ENCODE measurements around the gene FAM228A.

Gene FAM228A

DNA sequence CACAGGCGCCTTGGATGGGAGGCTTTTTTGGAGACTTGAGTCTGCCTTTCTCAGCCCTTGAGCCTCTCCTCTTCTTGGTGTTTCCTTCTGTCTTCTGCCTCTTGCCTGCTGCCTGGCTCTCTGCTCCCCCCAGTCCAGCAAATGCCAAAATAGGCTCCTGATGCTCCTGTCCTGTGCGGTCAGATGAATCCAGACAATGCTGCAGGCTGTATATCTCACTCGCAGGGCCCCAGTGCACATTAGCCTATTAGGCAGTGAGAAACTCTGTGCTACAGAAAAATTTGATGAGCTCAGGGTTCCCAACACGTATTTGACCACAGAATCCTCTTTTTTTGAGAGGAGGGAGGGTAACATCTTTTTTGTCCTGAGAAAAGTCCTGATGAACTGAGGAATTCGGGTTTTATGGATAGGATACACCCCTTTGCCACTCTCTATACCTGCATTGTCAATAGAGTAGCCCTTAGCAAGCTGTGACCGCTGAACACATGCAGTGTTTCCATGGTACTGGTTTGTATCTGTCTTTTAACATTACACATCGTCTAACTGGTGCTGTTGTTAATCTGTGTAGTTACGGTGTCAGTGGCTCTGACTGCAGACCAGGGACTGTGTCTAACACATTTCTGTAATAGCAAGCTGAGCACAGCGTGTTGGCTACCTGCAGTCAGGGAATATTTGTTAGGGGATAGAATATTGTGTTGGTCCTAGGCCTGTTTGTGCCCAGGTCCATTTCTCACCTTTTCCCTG lies 50.8 kb downstream of the FAM228A start:
- H3K4me2 ChIP-seq (ENCODE audit: low read length), result no peak overlapping the region
- no peak overlapping the region for H3K23ac ChIP-seq (ENCODE audit: low read length)
- no peak overlapping the region for H3K9ac ChIP-seq (ENCODE audit: low read length)
- no peak overlapping the region for H2AK5ac ChIP-seq (ENCODE audit: low read length)
- H2BK5ac ChIP-seq (ENCODE audit: low read depth, low read length, poor library complexity), result no peak overlapping the region
- H3K4ac ChIP-seq (ENCODE audit: low read depth, low read length), result no peak overlapping the region
- H4K91ac ChIP-seq (ENCODE audit: low read depth, low read length), result no peak overlapping the region
- H3K36me3 ChIP-seq (ENCODE audit: control insufficient read depth in 1 of 2, insufficient read depth in 2 of 2, low read length in 2 of 2), result no peaks in the 10 kb centered on the region
- H3K9me3 ChIP-seq (ENCODE audit: insufficient read depth, low read depth, low read length), result peaks cover 2% of the 10 kb centered on the region
- no peak overlapping the region for H3K27ac ChIP-seq (ENCODE audit: low read depth, low read length)
- H2BK120ac ChIP-seq (ENCODE audit: insufficient read depth, low read length, poor library complexity), result no peak overlapping the region
- no peak overlapping the region for H3K18ac ChIP-seq (ENCODE audit: low read length)
- H2BK12ac ChIP-seq (ENCODE audit: low read length), result no peak overlapping the region
- H3K27me3 ChIP-seq (ENCODE audit: insufficient read depth, low read length), result no peaks in the 10 kb centered on the region
- no peak overlapping the region for H3K4me3 ChIP-seq (ENCODE audit: low read depth, low read length)
- H2AFZ ChIP-seq (ENCODE audit: insufficient read depth, low read length, poor library complexity), result no peak overlapping the region
- no peaks in the 10 kb centered on the region for H3K79me2 ChIP-seq (ENCODE audit: control insufficient read depth, insufficient read depth, low read length, poor library complexity)
- H3K4me1 ChIP-seq (ENCODE audit: control insufficient read depth in 1 of 2, insufficient read depth in 2 of 2, low read length in 2 of 2), result no peaks in the 10 kb centered on the region
- no peak overlapping the region for H3K14ac ChIP-seq (ENCODE audit: low read length)
- DNase-seq, result peak in 1 of 2 donors; percentile 40
- H3K79me1 ChIP-seq (ENCODE audit: low read length), result no peaks in the 10 kb centered on the region
- WGBS (ENCODE audit: extremely low coverage, insufficient coverage, insufficient read length), result no CpG with 5 or more reads among the region's 9 CpGs
- no peak overlapping the region for H4K12ac ChIP-seq (ENCODE audit: low read depth, low read length)
- H4K8ac ChIP-seq (ENCODE audit: low read depth, low read length), result no peak overlapping the region

DNA sequence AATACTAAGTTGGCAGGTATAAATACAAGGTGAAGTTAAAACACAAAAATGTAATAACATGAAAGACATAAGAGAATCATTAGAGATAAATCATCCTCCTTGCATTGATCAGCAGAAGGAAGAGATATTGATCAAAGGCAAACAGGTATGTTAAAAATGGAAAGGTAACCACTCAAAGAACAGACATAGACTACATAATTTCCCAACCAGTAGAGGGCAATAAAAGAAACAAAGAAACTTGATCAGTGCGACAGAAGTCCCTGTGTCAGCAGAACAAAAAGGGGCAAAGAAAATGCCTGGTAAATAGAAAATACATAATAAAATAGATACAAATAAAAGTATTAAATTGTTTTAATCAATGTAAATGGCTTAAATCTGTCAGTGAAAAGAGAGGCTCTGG lies 53.6 kb downstream of the FAM228A start:
- Histone ChIP-seq H3K27ac (ENCODE audit: low read depth, low read length) (no peak overlapping the region), H4K91ac (ENCODE audit: low read depth, low read length) (no peak overlapping the region), H4K8ac (ENCODE audit: low read depth, low read length) (no peak overlapping the region), H2BK12ac (ENCODE audit: low read length) (no peak overlapping the region), H3K9me3 (ENCODE audit: insufficient read depth, low read depth, low read length) (no peaks in the 10 kb centered on the region), H4K12ac (ENCODE audit: low read depth, low read length) (no peak overlapping the region), H3K4me3 (ENCODE audit: low read depth, low read length) (no peak overlapping the region), H3K14ac (ENCODE audit: low read length) (no peak overlapping the region), H3K4me2 (ENCODE audit: low read length) (no peak overlapping the region), H3K79me1 (ENCODE audit: low read length) (no peaks in the 10 kb centered on the region), H3K4me1 (ENCODE audit: control insufficient read depth in 1 of 2, insufficient read depth in 2 of 2, low read length in 2 of 2) (no peaks in the 10 kb centered on the region), H2AFZ (ENCODE audit: insufficient read depth, low read length, poor library complexity) (no peak overlapping the region), H3K79me2 (ENCODE audit: control insufficient read depth, insufficient read depth, low read length, poor library complexity) (no peaks in the 10 kb centered on the region), H3K9ac (ENCODE audit: low read length) (no peak overlapping the region), H3K4ac (ENCODE audit: low read depth, low read length) (no peak overlapping the region), H2BK120ac (ENCODE audit: insufficient read depth, low read length, poor library complexity) (no peak overlapping the region), H2AK5ac (ENCODE audit: low read length) (no peak overlapping the region), H3K27me3 (ENCODE audit: insufficient read depth, low read length) (no peaks in the 10 kb centered on the region), H3K23ac (ENCODE audit: low read length) (no peak overlapping the region), H3K18ac (ENCODE audit: low read length) (no peak overlapping the region), H3K36me3 (ENCODE audit: control insufficient read depth in 1 of 2, insufficient read depth in 2 of 2, low read length in 2 of 2) (no peaks in the 10 kb centered on the region), H2BK5ac (ENCODE audit: low read depth, low read length, poor library complexity) (no peak overlapping the region)
- no CpG with 5 or more reads among the region's 1 CpG for WGBS (ENCODE audit: extremely low coverage, insufficient coverage, insufficient read length)
- peak in 1 of 2 donors; percentile 50 for DNase-seq

GRCh38 chr2:24231461-24231881 lies 56.6 kb downstream of the FAM228A start:
- Histone ChIP-seq H3K4me3 (ENCODE audit: low read depth, low read length) (no peak overlapping the region), H3K79me2 (ENCODE audit: control insufficient read depth, insufficient read depth, low read length, poor library complexity) (no peaks in the 10 kb centered on the region), H3K27ac (ENCODE audit: low read depth, low read length) (no peak overlapping the region), H2AFZ (ENCODE audit: insufficient read depth, low read length, poor library complexity) (no peak overlapping the region), H3K23ac (ENCODE audit: low read length) (no peak overlapping the region), H3K4me2 (ENCODE audit: low read length) (no peak overlapping the region), H3K4me1 (ENCODE audit: control insufficient read depth in 1 of 2, insufficient read depth in 2 of 2, low read length in 2 of 2) (no peaks in the 10 kb centered on the region), H2BK120ac (ENCODE audit: insufficient read depth, low read length, poor library complexity) (no peak overlapping the region), H4K8ac (ENCODE audit: low read depth, low read length) (no peak overlapping the region), H3K9me3 (ENCODE audit: insufficient read depth, low read depth, low read length) (no peaks in the 10 kb centered on the region), H3K36me3 (ENCODE audit: control insufficient read depth in 1 of 2, insufficient read depth in 2 of 2, low read length in 2 of 2) (no peaks in the 10 kb centered on the region), H3K79me1 (ENCODE audit: low read length) (no peaks in the 10 kb centered on the region), H3K14ac (ENCODE audit: low read length) (no peak overlapping the region), H4K91ac (ENCODE audit: low read depth, low read length) (no peak overlapping the region), H3K4ac (ENCODE audit: low read depth, low read length) (no peak overlapping the region), H3K9ac (ENCODE audit: low read length) (no peak overlapping the region), H3K18ac (ENCODE audit: low read length) (no peak overlapping the region), H2AK5ac (ENCODE audit: low read length) (no peak overlapping the region), H4K12ac (ENCODE audit: low read depth, low read length) (no peak overlapping the region), H2BK5ac (ENCODE audit: low read depth, low read length, poor library complexity) (no peak overlapping the region), H2BK12ac (ENCODE audit: low read length) (no peak overlapping the region), H3K27me3 (ENCODE audit: insufficient read depth, low read length) (no peaks in the 10 kb centered on the region)
- WGBS (ENCODE audit: extremely low coverage, insufficient coverage, insufficient read length), result no CpG with 5 or more reads among the region's 4 CpGs
- DNase-seq, result peak; percentile 13 to 46

DNA sequence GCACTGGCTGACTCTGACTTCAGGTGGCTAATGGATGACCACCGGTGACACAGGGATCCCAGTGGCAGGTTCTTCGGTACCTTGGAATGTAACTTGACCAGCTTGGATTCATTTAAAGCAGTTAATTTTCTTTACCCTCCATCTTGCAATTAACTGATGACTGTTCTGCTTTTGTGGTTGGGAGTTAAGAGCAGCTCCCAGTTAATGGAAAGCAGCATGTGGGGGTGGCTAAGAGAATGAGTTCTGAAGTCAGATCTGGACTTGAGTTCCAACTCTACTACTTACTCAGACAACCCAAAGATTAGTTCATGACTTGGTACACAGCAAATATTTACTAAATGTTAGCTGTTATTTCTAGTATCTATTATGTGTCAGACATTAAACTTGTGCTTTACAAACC lies 58.5 kb downstream of the FAM228A start:
- H2AFZ ChIP-seq (ENCODE audit: insufficient read depth, low read length, poor library complexity), result no peak overlapping the region
- H2BK5ac ChIP-seq (ENCODE audit: low read depth, low read length, poor library complexity), result no peak overlapping the region
- H2BK12ac ChIP-seq (ENCODE audit: low read length), result no peak overlapping the region
- no peak overlapping the region for H3K23ac ChIP-seq (ENCODE audit: low read length)
- H2BK120ac ChIP-seq (ENCODE audit: insufficient read depth, low read length, poor library complexity), result no peak overlapping the region
- no peaks in the 10 kb centered on the region for H3K4me1 ChIP-seq (ENCODE audit: control insufficient read depth in 1 of 2, insufficient read depth in 2 of 2, low read length in 2 of 2)
- no peak overlapping the region for H3K18ac ChIP-seq (ENCODE audit: low read length)
- no peak overlapping the region for H4K91ac ChIP-seq (ENCODE audit: low read depth, low read length)
- no peaks in the 10 kb centered on the region for H3K36me3 ChIP-seq (ENCODE audit: control insufficient read depth in 1 of 2, insufficient read depth in 2 of 2, low read length in 2 of 2)
- no peaks in the 10 kb centered on the region for H3K79me1 ChIP-seq (ENCODE audit: low read length)
- H3K4ac ChIP-seq (ENCODE audit: low read depth, low read length), result no peak overlapping the region
- H4K8ac ChIP-seq (ENCODE audit: low read depth, low read length), result no peak overlapping the region
- H3K27me3 ChIP-seq (ENCODE audit: insufficient read depth, low read length), result no peaks in the 10 kb centered on the region
- no CpG with 5 or more reads among the region's 2 CpGs for WGBS (ENCODE audit: extremely low coverage, insufficient coverage, insufficient read length)
- no peaks in the 10 kb centered on the region for H3K79me2 ChIP-seq (ENCODE audit: control insufficient read depth, insufficient read depth, low read length, poor library complexity)
- H4K12ac ChIP-seq (ENCODE audit: low read depth, low read length), result no peak overlapping the region
- H3K4me2 ChIP-seq (ENCODE audit: low read length), result no peak overlapping the region
- H3K9me3 ChIP-seq (ENCODE audit: insufficient read depth, low read depth, low read length), result no peaks in the 10 kb centered on the region
- H2AK5ac ChIP-seq (ENCODE audit: low read length), result no peak overlapping the region
- DNase-seq, result no peak
- H3K14ac ChIP-seq (ENCODE audit: low read length), result no peak overlapping the region
- H3K27ac ChIP-seq (ENCODE audit: low read depth, low read length), result no peak overlapping the region
- H3K9ac ChIP-seq (ENCODE audit: low read length), result no peak overlapping the region
- no peak overlapping the region for H3K4me3 ChIP-seq (ENCODE audit: low read depth, low read length)
